HG03025 (cell line): Measurements from ENCODE around the gene RAB9A.
"Not testable (repeated sequence)": the region's sequence is repeated elsewhere in the genome, so short reads cannot be mapped to it uniquely, and the experiment has no call there.

Source experiments
- ATAC-seq: cut with Tn5 transposase; IDR thresholded peaks from one replicate; pipeline ENCODE4 v1.9.1; 2021; ENCODE audit warnings: mild to moderate bottlenecking, moderate library complexity; ENCODE audit not compliant: unreplicated experiment, low FRiP score

RAB9A gene

GRCh38 chrX:13699183-13699826 is 10.4 kb downstream of the RAB9A start:
- ATAC-seq, result peak; percentile 48

DNA sequence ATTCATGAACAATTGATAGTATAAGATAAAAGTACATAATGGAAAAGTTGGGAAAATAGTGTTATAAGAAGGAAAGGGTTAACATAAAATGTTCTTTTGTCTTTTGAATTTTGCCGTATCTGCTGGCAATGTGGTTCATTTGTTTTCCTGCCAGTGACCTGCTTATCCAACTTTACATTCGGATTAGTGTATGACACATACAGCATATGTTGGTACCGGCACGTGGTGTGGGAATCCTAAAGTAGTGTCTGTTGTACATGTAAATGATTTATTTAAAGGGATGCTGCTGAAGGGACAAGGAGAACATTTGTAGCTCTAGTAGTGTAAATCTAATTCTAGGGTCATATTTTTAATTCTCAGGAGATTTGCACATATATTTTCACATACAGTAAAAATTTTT is 11.5 kb downstream of the RAB9A start:
- no peak for ATAC-seq

- ATAC-seq, result no peak
Measured at GRCh38 chrX:13702111-13702789, 13.3 kb downstream of the RAB9A start.

- no peak for ATAC-seq
Measured at GRCh38 chrX:13703135-13703534, 14.2 kb downstream of the RAB9A start.

GRCh38 chrX:13703589-13703988 is 14.7 kb downstream of the RAB9A start:
- no peak for ATAC-seq

DNA sequence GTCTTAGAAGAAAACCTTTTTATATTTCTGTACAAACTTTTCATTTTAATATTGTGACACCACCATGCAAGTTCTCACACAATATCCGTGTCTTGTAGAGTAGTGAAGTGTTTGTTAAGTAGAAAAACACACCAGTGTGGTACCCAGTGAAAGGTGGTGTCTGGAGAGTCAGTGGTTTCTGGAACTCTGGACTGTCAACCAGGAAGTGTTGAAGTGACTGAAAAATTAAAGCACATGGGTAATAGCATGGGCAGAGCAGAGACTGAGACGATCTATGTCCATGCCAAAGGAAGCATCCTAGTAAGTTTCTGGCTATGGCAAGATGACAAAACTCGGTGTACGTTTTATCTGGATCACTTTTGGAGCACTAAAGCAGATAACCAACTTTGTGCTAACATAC is 22.2 kb downstream of the RAB9A start:
- ATAC-seq, result no peak

GRCh38 chrX:13716455-13716854 is 27.5 kb downstream of the RAB9A start:
- ATAC-seq, result no peak

DNA sequence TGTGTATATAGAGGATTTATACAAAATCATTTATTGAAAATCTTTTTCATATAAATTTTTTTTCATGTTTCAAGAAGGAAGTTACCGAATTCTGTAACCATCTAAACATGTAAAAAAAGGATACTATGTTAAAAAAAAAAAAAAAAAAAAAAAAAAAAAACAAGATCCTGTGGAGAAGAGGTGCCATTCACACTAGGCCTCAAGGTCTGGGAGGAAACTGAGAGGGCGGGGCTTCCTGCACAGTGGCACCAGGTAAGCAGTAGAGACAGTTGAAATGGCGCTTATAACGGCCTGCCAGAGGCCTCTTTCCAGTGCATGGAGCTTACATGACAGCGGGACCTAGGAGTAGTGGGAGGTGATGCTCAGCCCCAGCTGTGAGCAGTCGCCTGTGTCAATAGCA is 28.0 kb downstream of the RAB9A start:
- no peak for ATAC-seq

- no peak for ATAC-seq
Measured at GRCh38 chrX:13717700-13718472, 29.0 kb downstream of the RAB9A start.

- ATAC-seq, result no peak
Measured at GRCh38 chrX:13719192-13719856, 30.4 kb downstream of the RAB9A start.

DNA sequence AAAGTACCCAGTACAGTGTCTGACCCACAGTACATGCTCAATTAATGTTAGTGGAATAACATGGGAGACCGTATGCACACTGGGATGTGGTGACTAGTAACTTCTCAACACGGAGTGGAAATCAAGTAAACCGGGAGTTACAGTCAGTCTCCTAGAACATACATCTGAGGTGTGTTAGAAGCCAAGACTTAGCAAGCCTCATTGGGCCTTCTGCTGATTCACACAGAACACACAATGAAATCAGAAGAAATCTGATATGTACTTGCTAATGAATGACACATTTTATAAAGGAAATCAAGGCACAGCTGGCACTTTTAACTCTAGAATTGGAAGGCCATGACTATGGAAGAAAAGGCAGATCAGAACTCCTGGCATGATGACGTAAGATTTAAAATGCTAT is 32.4 kb downstream of the RAB9A start:
- no peak for ATAC-seq

- ATAC-seq, result no peak
Measured at GRCh38 chrX:13721819-13722519, 33.0 kb downstream of the RAB9A start.

DNA sequence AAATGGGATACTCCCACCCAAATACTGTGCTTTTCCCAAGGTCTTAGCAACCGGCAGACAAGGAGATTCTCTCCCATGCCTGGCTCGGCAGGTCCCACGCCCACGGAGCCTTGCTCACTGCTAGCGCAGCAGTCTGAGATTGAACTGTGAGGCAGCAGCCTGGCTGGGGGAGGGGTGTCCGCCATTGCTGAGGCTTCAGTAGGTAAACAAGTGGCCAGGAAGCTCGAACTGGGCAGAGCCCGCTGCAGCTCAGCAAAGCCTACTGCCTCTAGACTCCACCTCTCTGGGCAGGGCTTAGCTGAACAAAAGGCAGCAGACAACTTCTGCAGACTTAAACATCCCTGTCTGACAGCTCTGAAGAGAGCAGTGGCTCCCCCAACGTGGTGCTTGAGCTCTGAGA is 36.0 kb downstream of the RAB9A start:
- not testable (repeated sequence) for ATAC-seq

GRCh38 chrX:13726583-13726982 is 37.7 kb downstream of the RAB9A start:
- ATAC-seq, result not testable (repeated sequence)

DNA sequence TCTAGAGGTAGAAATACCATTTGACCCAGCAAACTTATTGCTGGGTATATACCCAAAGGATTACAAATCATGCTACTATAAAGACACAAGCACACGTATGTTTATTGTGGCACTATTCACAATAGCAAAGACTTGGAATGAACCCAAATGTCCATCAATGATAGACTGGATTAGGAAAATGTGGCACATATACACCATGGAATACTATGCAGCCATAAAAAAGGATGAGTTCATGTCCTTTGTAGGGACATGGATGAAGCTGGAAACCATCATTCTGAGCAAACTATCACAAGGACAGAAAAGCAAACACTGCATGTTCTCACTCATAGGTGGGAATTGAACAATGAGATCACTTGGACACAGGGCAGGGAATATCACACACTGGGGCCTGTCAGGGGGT is 41.6 kb downstream of the RAB9A start:
- ATAC-seq, result not testable (repeated sequence)

- ATAC-seq, result no peak
Measured at GRCh38 chrX:13732246-13733067, 43.5 kb downstream of the RAB9A start.

DNA sequence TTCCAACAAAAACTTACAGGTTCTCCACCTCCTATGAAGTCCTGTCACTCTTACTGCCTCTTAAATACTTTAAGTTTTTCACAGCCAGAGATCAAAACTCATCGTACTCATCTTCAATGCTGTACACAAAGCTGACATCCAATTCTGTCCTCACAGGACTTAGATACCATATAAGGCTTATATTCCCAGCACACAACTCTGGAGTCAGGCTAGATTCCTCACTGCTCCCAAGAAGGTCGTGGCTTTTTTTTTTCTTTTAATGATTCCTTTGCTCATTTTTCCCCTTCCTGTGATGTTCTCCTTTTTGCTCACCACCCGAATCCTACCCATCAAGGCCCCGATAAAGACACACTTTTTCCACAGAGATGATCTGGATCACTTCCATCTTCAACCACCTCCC is 44.6 kb downstream of the RAB9A start:
- no peak for ATAC-seq

DNA sequence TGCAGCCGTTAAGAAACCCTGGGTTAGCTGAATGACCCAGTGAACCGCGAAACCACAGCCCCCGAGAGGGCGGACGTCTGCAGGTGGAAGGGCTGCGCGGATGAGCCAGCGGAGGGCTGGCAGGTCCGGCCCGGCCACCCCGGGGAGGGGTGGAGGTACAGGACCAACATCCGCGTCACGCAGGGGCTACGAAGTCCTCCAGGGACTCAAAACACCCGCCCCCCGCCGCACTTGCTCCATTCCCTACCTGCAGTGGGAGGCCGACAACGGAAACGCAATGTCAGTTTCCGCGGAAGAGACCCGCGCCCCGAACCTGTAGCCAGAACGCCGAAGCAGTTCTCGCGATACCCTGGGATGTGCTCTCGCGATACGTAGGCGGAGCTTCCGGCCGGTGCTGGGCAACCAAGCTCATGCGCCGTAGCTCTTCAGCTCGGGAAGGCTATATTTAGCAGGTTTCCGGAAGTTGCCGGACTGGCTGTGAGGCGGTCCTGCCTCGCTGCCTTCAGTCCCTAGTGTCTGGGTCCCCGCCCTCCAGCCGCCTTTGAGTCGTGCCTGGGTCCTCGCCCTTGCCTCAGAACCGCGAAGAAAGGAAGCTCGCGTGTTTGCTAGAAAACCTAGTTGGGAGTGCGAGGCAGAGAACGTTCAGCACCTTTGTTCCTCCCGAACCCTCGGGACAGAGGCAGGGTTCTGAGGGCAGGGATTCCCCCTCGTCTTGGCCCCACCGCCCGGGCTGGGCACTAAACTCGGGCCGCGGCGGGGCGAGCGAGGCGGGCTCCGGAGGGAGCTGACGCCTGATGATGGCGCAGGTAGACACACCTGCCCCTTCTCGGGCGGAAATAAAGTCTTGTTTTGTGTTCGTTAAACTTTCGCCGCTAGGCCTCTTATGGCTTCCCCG is 45.6 kb downstream of the RAB9A start, which contains the start of the genes OFD1 and TRAPPC2:
TSS of gene OFD1 (plus strand) at position 471 of the 895 bp plus-strand sequence. CDS start at position 795, 324 bp downstream.
TSS of gene TRAPPC2 (minus strand) at position 343 of the 895 bp plus-strand sequence. CDS start 14,657 bp downstream, outside the sequence.
- peak; percentile 95 for ATAC-seq
